ENCODE results near the gene KCNJ16.

The KCNJ16 gene

DNA sequence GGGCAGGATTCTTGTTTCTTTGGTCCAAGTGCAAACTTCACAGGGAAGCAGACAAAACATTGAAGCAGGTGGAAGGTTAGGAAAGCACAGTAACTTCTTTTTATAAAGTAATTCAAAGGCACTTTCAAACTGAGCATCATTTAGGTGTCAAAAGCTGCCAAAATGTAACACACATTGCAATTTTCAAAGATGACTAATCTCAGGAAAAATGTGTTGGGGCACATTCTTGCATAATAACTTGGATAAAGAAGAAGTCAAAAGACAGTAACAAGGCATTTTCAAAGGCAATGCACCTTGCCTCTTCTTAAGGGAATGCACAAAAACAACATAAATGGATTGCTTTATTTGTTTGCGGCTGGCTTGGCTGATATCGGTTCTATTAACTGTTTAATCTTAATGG lies 97.9 kb downstream of the KCNJ16 start:
- FAIRE-seq = no peak

DNA sequence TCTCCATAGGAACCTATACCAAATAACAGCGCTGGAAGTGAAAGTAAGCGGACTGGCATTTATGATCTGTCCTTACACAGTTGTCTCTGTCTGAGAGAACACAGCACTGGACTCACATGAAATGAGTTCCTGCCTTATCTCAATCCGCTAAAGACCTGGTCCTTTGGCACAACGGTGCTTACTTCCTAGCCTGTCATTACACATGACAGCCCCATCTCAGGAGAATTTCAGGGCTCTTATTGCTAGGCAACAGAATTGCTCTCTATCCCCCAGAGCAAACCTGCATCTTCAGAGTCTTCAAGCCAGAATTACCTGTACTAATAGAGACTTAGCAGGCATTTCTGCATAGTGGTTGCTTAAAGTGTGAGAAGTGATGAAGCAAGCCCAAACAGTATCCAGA lies 98.7 kb downstream of the KCNJ16 start:
- peak; percentile 90 for FAIRE-seq

DNA sequence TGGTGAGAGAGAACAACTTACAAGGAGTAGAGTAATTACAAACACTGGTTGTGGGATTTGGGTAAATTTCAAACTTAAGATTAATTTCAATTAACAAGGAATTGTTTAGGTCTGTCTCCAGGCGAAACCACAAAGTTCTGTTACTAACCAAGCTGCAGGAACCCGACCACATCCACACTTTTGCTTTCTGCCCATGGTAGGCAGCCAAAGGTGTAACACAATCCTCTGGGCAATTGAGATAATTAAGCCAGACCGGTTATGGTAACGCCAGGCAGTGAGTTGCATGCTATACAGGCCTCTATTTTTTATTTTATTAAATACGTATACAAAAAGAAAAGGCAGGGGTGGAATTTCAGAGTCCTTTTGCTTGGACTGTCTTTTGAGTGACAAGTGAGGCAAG lies 106.4 kb downstream of the KCNJ16 start:
- no peak for FAIRE-seq

DNA sequence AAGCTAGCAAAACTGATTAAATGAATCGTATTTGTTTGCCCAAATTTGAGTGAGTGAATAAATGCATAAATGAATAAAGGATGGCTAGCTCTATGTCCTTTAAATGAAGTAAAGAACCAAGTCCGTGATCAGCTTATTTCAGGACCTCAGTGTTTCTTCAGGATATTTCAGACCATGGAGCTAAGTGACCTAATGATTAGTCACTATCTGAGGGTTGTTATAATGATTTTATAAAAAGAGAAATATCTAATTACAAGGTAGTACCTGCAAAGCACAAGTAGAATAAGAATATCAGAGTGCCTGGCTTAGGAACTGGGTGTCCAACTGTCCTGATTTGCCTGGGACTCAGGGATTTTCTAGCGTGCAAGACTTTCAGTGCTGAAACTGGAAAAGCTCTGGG lies 106.8 kb downstream of the KCNJ16 start:
- no peak for FAIRE-seq

DNA sequence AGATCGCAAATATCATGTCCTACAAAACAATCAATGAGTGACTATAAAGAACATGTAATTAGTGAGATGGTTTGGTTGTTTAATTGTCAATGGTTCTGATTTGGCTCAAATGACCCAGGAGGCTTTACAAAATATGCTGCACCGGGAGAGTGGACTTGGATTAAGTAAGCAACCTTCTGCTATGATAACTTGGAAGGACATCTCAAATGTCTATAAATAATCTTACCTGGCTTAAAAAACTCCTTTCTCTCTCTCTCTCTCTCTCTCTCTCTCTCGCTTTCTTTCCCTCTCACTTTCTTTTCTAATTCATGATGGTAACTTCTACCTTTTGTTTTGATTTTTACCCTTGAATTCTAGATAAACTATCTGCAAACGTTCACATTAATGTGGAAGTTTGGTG lies 108.5 kb downstream of the KCNJ16 start:
- FAIRE-seq = no peak

DNA sequence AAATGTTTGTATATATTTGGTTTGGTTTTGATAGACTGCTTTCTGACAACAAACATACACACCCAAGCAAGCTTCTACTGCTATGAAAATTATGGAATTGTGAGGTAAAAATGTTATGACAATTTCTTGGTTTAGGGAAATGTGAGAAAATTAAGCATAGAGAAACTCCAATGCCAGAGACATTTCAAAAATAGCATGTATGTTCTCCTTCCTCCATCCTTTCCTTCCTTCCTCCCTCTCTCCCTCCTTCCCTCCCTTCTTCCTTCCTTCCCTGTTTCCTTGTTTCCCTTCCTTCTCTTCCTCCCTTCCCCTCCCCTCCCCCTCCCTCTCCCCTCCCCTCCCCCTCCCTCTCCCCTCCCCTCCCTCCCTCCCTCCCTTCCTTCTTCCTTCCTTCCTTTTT lies 109.2 kb downstream of the KCNJ16 start:
- no peak for FAIRE-seq

DNA sequence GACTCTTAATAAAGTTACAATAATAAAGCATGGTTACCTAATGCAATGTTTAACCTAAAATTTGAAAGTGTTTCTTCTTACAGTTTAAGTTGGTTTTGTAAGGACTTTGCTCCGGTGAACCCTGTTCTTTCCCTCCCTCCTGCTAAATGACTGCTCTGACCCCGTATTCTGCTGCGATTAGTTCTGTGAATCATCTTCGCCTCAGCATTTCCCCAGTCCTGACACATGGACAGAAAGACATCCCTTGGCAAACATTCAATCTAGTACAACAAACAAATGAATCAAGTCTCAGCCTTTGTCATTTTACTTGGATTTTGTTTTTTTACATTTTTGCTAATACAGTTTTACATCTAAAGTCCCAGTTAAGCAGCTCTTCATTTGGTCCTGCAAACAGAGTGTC lies 109.7 kb downstream of the KCNJ16 start:
- no peak for FAIRE-seq
